ENCODE results near the gene C3orf20.
A peak's percentile ranks its signal among the peaks of the same experiment; 100 is the strongest.
"Not testable (repeated sequence)": the region's sequence is repeated elsewhere in the genome, so short reads cannot be mapped to it uniquely, and the experiment has no call there.

The C3orf20 gene

GRCh38 chr3:14650193-14650592, 24.7 kb upstream of the C3orf20 start:
- DNase-seq (ENCODE audit: low read depth) = no peak

- peak; percentile 100 for DNase-seq (ENCODE audit: low read depth)
Observed at GRCh38 chr3:14651440-14652251, 23.3 kb upstream of the C3orf20 start, which contains the start of gene CCDC174. Gene CCDC174, plus strand, starts transcription at chr3:14651762. Its CDS starts 75 bp downstream, at chr3:14651837.

GRCh38 chr3:14652360-14652907, 22.5 kb upstream of the C3orf20 start:
- DNase-seq (ENCODE audit: low read depth) = not testable (repeated sequence)

GRCh38 chr3:14657579-14657978, 17.4 kb upstream of the C3orf20 start:
- no peak for DNase-seq (ENCODE audit: low read depth)

GRCh38 chr3:14658978-14659377, 16.0 kb upstream of the C3orf20 start:
- DNase-seq (ENCODE audit: low read depth) = no peak

GRCh38 chr3:14660942-14661341, 14.0 kb upstream of the C3orf20 start:
- no peak for DNase-seq (ENCODE audit: low read depth)

- DNase-seq (ENCODE audit: low read depth) = no peak
Observed at GRCh38 chr3:14663396-14664135, 11.4 kb upstream of the C3orf20 start.

- DNase-seq (ENCODE audit: low read depth) = no peak
Observed at GRCh38 chr3:14664170-14664569, 10.8 kb upstream of the C3orf20 start.

- DNase-seq (ENCODE audit: low read depth) = no peak
Observed at GRCh38 chr3:14672588-14672987, 2.4 kb upstream of the C3orf20 start.

GRCh38 chr3:14676881-14677280, 1.9 kb downstream of the C3orf20 start:
- no peak for DNase-seq (ENCODE audit: low read depth)

GRCh38 chr3:14678015-14678503, 3.1 kb downstream of the C3orf20 start:
- DNase-seq (ENCODE audit: low read depth) = no peak

GRCh38 chr3:14680115-14680514, 5.2 kb downstream of the C3orf20 start:
- DNase-seq (ENCODE audit: low read depth) = no peak

GRCh38 chr3:14680716-14681115, 5.8 kb downstream of the C3orf20 start:
- no peak for DNase-seq (ENCODE audit: low read depth)

- no peak for DNase-seq (ENCODE audit: low read depth)
Observed at GRCh38 chr3:14684447-14684846, 9.5 kb downstream of the C3orf20 start.

GRCh38 chr3:14685179-14685578, 10.2 kb downstream of the C3orf20 start:
- DNase-seq (ENCODE audit: low read depth) = no peak

GRCh38 chr3:14687360-14687759, 12.4 kb downstream of the C3orf20 start:
- DNase-seq (ENCODE audit: low read depth) = no peak

GRCh38 chr3:14688525-14688924, 13.6 kb downstream of the C3orf20 start:
- DNase-seq (ENCODE audit: low read depth) = no peak

- DNase-seq (ENCODE audit: low read depth) = no peak
Observed at GRCh38 chr3:14689247-14689980, 14.5 kb downstream of the C3orf20 start.

GRCh38 chr3:14691239-14691638, 16.3 kb downstream of the C3orf20 start:
- DNase-seq (ENCODE audit: low read depth) = no peak

- DNase-seq (ENCODE audit: low read depth) = no peak
Observed at GRCh38 chr3:14691719-14692118, 16.8 kb downstream of the C3orf20 start.

GRCh38 chr3:14698601-14699244, 23.8 kb downstream of the C3orf20 start:
- no peak for DNase-seq (ENCODE audit: low read depth)

GRCh38 chr3:14699643-14700042, 24.7 kb downstream of the C3orf20 start:
- no peak for DNase-seq (ENCODE audit: low read depth)

Data from fibroblast of gingiva (primary cell).